IPS DF 4.7 (cell line): Measurements from ENCODE around the gene ETFA.

Experiments
- DNase-seq: peaks from one replicate; pipeline ENCODE4 v3.0.0-alpha.2; 2013; ENCODE audit warnings: low spot score; ENCODE audit errors: extremely low read depth

Gene ETFA

GRCh38 chr15:76311100-76311953 lies at the start of gene ETFA:
TSS of gene ETFA (minus strand) at chr15:76311469. CDS start at chr15:76311388, 81 bp downstream.
- DNase-seq, result no peak

- no peak for DNase-seq
Measured at GRCh38 chr15:76360416-76360815, 49.1 kb upstream of the ETFA start.

GRCh38 chr15:76359152-76359551 lies 47.9 kb upstream of the ETFA start:
- no peak for DNase-seq

DNA sequence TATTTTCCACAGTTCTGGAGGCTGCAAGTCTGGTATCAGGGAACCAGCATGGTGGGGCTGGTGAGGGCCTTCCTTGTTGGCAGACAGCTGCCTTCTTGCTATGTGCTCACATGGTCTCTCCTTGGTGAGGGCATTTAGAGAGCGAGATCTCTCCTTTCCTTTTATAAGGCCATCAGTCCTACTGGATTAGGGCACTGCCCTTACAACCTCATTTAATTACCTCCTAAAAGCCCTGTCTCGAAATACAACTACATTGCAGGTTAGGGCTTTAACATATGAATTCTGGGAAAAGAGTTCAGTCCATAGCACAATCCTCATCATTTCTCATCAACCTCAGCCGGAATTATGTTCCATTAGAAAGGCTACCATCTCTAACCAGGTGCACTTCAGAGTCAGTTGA lies 47.2 kb upstream of the ETFA start:
- DNase-seq, result no peak

DNA sequence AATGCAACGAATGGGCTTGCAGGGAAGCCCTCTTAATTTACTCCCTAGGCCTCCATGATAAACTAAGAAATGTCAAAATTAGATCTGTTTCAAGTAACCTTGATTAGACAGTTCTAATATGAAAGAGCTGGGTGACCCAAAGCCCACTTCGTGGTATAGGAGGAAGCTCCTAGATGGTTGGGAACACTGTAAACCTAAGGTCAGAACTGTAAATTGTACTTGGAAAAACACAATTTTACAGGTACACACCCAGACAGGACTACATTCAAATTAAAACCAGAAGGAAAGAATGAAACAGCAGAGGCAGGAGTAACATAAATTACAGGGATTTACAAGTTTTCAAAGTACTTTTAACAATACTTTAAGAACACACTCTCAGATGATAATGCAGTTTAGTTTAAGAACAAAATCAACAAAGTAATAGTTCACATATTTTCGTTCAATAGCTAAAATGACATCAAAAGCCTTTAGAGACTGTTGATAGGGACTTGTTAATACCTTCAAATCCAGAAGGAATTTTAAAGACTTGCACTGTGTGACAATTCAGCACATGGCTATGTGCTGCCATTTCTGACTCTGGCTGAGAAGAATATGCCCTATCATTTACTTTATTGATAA lies 43.7 kb upstream of the ETFA start:
- no peak for DNase-seq

DNA sequence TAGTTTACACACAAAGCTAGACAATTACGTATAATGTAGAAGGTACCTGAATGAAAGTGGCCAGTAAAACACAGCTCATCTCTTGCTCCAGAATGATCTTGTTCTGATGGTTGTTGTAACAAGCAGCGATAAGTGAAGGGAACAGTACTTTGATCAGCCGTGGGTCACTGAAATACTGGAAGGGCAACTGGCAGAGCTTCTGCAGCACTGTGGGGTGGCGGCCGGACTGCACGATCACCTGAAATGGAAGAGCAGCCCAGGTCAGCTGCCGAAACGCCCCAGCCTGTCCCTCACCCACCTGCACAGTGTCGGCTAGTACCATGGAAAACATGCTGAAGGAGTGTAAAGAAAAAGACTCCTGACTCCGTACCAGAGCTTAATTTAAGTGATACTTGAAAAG lies 42.6 kb upstream of the ETFA start:
- DNase-seq, result no peak

DNA sequence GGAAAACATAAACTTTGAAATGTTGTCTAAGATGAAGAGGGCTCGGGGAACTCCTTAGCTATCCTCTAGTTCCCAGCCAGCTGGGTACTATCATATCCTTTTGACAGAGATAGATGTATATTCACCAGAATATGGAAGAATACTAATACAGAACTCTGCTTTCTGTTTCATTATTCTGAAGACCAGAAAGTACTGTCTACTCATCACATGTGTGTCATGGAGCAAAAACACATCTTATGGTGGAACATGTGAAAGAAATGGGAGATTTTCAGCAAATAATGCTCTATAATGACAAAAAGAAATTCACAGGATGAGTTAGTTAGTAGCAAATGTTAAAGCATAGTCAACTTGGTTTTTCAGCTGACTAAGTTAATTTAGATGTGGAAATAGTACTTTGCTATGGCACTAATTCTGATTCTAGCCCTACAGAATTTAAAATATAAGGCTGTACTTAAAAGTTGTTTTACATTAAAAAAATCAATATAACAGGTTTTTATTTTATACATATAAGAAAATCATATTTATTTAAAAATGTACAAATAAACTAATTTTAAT lies 41.8 kb upstream of the ETFA start:
- DNase-seq, result no peak

DNA sequence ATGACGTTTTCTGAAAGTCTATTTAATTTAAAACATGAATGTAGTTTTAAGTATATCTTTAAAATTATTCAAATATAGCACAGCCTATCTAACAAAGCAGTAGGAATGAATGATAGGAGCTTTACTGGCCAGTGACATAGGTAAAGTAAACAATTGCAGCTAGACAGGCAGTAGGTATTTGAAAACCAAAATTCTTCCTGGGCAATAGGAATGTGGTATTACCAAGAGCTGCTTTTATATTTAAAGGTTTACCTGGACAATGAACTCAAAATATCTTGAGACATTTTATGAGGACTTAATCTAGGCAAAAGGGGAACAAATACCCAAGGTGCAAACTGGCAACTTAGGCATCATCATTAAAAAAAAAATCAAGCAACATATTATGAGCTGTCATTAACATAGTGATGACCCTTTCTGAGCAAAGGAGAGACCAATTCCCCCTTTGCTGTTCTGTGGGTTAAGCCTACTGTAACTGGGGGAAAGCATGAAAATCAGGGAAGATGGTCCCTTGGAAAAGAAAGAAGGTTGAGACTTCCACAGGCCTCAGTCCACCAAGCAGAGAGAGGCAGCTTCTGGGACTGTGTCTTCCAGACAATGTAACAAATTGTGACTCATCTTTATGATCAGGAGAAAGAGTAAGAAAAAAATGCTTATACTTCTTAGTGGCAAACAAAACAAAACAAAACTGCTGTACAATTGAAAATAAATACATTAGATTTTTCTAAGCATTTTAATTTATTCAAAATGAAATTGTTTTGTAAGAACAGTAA lies 38.2 kb upstream of the ETFA start:
- no peak for DNase-seq

- DNase-seq, result no peak
Measured at GRCh38 chr15:76347482-76348055, 36.3 kb upstream of the ETFA start.

- no peak for DNase-seq
Measured at GRCh38 chr15:76346669-76347481, 35.6 kb upstream of the ETFA start.

GRCh38 chr15:76345880-76346668 lies 34.8 kb upstream of the ETFA start:
- no peak for DNase-seq

- DNase-seq, result no peak
Measured at GRCh38 chr15:76345583-76345879, 34.3 kb upstream of the ETFA start.

GRCh38 chr15:76344893-76345582 lies 33.8 kb upstream of the ETFA start:
- no peak for DNase-seq

DNA sequence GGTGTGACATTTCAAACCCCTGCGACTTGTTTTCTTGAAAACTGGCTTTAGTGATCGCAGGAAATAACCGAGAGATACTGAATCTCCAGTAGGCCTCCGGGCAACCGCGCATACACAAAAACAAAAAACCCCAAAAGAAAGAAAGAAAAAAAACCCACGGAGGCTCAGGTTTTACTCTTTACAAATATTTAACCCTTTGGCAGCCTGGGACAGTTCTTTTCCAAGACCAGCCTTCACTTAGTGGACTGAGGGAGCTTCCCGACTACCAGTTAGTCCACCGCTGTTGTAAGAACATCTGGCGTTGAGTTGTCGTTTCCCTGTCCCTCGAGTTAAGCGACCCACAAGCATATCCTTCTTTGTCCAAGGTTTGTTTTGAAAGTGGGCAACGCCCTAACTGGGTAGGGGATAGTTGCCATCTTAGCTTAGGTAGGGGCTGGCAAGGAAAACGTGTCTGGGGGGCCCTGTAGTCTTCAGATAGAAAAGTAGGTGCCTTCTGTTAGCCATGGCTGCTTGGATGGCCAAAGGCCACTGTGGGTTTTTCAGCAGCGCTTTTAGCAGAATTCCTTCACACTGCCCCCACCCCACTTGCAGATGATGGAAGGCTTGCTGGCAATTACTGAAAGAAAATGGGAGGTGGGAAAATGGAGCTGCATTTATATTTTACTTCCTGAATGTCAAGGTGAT lies 32.2 kb upstream of the ETFA start:
- DNase-seq, result no peak

DNA sequence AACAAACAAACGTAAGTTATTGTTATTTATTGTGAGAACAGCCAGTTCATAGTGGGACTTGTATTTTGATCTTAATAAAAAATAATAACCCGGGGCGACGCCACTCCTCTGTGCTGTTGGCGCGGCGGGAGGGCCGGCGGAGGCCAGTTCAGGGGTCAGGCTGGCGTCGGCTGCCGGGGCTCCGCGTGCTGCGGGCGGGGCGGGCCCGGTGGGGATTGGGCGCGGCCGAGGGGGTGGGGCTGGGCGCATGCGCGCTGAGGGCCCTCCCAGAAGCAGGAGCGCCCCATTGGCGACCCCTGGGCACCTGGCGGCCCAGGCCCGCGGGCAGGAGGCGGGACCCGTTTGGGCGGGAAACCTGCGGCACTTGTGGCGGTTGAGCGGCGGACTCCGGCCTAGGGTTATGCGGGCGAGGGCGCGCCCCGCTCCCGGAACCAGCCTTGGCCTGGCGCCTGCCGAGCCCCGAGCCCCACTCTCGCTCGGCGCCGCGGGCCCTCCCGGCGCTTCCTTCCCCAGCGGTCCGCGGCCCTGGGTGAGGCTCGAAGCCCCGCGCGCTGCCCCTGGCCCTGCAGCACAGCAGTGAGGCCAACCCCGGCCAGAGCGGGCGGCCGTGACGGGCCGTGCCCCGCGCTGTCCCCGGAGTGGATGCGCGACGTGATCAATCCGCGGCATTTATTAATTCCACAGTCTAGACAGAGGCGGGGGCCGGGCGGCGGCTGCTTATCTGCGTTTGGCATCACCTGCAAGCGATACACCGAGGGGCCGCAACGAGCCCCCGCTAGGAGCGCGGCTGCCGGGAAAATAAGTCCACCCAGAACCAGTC lies 31.3 kb upstream of the ETFA start:
- DNase-seq, result no peak

GRCh38 chr15:76342058-76342381 lies 30.8 kb upstream of the ETFA start:
- no peak for DNase-seq

- no peak for DNase-seq
Measured at GRCh38 chr15:76341366-76342057, 30.2 kb upstream of the ETFA start.
